Stimulated activated naive CD4-positive, alpha-beta T cell treated with Interleukin-2 at 50 U/mL for 16 hours (primary cell): ENCODE measurements around the gene KATNB1.
"Not testable (repeated sequence)": the region's sequence is repeated elsewhere in the genome, so short reads cannot be mapped to it uniquely, and the experiment has no call there.

Experiments used
- DNase-seq: peaks from one replicate; lab custom pipeline; 2025; lab: John Stamatoyannopoulos, UW

The KATNB1 gene

DNA sequence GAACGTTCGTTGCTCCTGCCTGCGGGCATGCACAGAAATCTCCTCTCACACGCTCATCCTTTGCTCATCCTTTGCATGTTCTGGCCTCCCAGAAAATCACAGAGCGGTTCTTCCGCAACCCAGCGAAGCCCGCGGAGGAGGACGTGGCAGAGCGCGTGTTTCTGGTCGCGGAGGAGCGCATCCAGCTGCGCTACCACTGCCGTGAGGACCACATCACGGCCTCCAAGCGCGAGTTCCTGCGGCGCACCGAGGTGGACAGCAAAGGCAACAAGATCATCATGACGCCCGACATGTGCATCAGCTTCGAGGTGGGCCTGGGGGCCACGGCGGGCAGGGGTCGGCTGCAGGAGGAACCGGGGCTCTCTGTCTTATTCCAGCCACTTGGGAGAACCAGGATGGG, 9.6 kb upstream of the KATNB1 start:
- DNase-seq: no peak

GRCh38 chr16:57726433-57726947, 9.1 kb upstream of the KATNB1 start:
- DNase-seq: no peak

DNA sequence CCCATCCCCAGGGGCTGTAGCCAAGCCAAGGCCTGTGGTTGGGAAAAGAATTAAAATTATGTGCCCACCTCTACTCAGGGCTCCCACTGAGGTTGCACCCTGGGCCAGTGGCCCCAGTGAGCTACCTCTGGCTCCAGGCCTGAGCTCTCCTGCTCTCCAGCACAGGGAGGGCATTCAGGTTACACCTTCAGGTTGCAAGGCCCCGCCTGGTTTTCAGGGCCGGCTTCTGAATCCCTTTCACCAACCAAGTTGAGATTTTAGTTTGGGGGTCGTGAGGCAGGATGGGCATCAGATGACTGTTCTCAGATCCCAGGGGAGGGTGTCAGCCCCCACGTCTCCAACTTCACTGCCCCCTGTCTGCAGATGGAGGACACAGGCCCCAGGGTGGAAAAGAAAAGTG, 8.0 kb upstream of the KATNB1 start:
- DNase-seq: no peak

- DNase-seq: peak; percentile 12
Measured at GRCh38 chr16:57728336-57729181, 7.0 kb upstream of the KATNB1 start.

DNA sequence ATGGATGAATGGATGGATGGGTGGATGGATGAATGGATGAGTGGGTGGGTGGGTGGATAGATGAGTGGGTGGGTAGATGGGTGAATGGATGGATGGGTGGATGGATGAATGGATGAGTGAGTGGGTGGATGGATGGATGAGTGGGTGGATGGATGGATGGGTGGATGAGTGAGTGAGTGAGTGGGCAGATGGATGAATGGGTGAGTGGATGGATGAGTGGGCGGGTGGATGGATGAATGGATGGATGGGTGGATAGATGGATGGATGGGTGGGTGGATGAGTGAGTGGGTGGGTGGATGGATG, 6.4 kb upstream of the KATNB1 start:
- no peak for DNase-seq

DNA sequence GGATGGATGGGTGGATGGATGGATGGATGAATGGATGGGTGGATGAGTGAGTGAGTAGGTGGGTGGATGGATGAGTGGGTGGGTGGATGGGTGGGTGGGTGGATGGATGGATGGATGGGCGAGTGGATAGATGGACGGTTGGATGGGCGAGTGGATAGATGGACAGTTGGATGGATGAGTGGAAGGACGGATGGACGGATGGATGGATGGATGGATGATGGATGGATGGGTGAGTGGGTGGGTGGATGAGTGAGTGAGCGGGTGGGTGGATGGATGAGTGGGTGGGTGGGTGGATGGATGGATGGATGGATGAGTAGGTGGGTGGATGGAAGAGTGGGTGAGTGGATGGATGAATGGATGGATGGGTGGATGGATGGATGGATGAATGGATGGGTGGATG, 5.7 kb upstream of the KATNB1 start:
- DNase-seq: not testable (repeated sequence)

- no peak for DNase-seq
Measured at GRCh38 chr16:57730771-57731730, 4.5 kb upstream of the KATNB1 start.

DNA sequence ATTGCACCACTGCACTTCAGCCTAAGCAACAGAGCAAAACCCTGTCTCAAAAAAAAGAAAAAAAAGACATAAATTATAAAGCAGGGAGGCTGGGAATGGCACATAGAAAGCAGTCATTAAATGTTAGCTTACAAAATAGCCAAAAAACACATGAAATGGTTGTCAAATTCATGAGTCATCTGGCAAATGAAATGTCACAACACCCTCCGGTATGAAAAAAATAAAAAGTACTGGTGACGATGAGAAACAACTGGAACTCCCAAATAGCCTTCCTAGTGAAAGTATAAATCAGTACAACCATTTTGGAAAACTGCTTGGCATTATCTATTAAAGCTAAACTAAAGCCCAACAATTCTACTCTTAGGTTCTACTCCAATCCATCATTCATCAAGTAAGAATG, 3.5 kb upstream of the KATNB1 start:
- no peak for DNase-seq

GRCh38 chr16:57732714-57733113, 2.9 kb upstream of the KATNB1 start:
- no peak for DNase-seq

DNA sequence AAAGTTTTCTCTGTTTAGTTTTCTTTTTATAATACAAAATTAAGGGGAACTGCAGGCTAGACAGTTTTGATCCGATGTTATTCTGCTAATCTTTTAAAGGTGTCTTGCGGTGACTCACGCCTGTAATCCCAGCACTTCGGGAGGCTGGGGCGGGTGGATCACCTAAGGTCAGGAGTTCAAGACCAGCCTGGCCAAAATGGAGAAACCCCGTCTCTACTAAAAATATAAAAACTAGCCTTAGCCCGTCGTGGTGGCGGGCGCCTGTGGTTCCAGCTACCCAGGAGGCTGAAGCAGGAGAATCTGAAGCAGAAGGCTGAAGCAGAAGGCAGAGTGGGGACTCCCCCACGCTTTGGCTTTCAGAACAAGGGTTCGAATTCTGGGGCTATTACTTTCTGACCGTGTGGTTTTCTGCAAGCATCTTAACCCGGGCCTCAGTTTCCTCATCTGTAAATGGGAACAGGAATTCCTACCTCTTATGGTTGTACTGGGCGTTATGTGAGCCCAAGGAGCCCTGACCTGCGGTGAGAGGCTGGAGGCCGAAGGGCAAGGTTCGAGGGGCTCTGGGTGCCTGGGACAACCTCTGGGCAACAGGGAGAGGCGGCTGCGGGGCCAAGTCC, 1.2 kb upstream of the KATNB1 start:
- DNase-seq: no peak

DNA sequence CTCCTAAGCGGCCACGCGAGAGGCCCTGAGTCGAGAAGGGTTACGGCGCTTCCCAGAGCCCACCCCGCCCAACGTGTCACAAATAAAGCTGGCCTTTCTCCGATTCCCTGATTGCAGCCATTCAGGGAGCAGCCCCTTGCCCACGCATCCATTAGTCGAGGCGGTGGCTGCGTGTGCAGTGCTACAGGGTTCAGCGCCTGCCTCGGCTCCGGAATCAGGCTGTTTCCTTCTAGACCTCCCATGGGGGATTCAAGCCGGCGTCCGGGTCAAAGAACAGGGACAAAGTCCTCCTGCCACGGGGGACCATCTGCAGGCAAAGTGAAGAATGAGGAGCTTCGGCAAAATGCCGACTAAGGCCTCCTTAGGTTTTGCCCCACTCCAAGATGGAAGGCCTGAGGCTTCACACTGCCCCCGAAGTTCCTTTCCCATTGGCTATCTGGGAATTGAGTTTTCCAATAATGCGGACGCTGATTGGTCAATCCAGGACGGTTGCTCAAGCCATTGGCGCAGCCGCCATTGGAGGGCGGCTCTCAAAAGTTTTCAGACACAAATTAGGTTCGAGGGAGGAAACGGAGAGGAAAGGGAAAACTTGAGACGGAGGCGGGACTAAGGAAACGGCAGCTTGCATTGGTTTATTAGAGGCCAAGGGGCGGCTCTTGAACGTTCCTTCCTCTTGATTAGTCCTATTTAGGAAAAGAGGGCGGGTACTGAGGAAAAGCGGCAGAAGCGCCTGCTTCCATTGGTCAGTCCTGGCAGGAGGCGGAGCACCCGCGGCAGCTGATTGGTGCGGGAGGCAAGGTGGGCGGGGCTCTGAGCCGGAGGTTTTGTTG, 430 bp upstream of the KATNB1 start:
- DNase-seq: peak; percentile 99

- peak; percentile 37 for DNase-seq
Measured at GRCh38 chr16:57736419-57737351, 1.1 kb downstream of the KATNB1 start.

GRCh38 chr16:57738844-57739243, 3.3 kb downstream of the KATNB1 start:
- no peak for DNase-seq

- no peak for DNase-seq
Measured at GRCh38 chr16:57739756-57740422, 4.3 kb downstream of the KATNB1 start.

DNA sequence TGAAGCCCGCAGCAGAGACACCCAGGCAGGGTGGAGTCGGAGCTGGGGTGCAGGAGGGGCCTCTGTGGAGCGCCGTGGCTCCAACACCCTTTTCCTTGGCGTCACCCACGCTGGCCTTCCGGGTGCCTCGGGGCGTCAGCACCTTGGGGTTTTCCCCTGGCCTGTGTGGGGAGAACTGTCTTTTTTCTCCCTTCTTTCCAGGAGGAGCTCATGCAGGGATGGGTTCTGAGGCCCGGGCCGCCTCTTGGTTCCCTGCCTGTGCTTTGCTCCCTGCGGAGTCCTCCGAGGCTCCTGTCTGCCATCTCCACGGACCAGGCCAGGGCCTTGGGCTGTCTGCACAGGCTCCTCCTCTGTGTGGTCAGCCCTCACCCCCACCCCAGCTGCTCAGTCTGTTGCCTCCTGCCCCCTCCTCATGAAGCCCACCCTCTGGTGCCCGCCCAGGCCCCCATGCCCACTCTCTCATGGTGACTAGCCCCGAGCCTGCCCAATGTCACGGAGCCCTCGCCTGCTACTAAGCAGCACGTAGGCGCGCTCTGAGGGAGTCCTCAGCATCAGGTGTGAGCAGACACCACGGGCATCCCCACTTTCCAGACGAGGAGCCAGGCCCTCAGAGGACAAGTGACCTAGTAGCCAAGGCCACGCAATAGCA, 5.0 kb downstream of the KATNB1 start:
- DNase-seq: no peak

GRCh38 chr16:57741660-57742191, 6.2 kb downstream of the KATNB1 start:
- no peak for DNase-seq

DNA sequence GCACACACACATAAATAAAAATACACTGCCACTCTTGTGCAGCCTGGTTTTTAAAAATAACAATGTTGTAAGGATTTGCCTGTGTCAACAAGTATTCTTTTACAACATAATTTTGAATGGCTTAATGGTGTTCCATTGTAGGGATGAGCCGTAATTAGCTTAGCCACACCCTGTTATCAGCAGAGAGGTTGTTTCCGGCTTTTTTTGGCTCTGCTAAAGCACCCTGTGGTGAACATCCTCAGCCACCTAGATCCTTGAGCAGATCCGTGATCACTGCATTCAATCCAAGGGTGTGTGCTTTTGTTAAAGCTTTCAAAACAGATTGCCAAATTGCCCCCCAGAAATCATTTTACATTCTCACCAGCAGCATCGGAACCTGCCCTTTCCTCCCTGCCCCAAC, 7.0 kb downstream of the KATNB1 start:
- no peak for DNase-seq

DNA sequence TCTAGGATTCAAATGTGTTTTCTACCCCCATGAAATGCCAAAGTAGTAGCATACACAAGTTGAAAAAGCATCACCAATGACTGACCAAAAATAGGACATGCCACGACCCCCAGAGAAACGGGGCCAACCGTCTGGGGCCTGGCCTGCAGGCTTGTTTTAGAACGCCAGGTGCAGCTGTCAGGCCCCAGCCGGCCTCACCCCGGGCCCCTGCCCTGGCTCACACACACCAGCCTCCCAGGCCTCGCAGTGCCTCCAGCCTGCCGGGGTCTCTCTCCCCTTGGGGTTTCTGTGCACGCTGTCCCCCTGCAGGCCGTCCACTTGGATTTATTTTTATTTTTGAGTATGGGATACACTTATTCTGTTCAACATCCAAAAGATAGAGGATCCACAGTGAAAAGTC, 7.9 kb downstream of the KATNB1 start:
- no peak for DNase-seq
